K562 (cell line): Measurements from ENCODE around the gene C11orf98. TPM values are rescaled to one million over a fixed set of nuclear protein-coding genes. Genes with fewer than 3 reads are reported as not detected.

Experiments
- CREB3L1 ChIP-seq: fragments of 450-650 bp; IDR thresholded peaks from 2 replicates; pipeline ENCODE4 v1.6.1; 2014; ENCODE audit warnings: low read depth, mild to moderate bottlenecking, moderate library complexity, borderline replicate concordance
- E4F1 ChIP-seq: fragments of 250-450 bp; sonication (Bioruptor Pico); IDR thresholded peaks from 2 replicates; pipeline ENCODE4 v1.5.0; 2021; ENCODE audit warnings: mild to moderate bottlenecking, borderline replicate concordance
- FOSL1 ChIP-seq: fragments of 200-800 bp; sonication (Bioruptor generic); conservative IDR thresholded peaks from 2 replicates; pipeline ENCODE4 v1.6.1; 2016; ENCODE audit warnings: missing genetic modification characterization, missing compliant biosample characterization
- HDAC1 ChIP-seq, 2 experiments: fragments of 450-650 bp; IDR thresholded peaks; 2 replicates each; pipeline ENCODE4 v1.6.1; 2016 to 2017; ENCODE audit warnings: inconsistent platforms in 1 of 2, mild to moderate bottlenecking in 1 of 2, moderate library complexity in 1 of 2
- MITF ChIP-seq: IDR thresholded peaks from 2 replicates; pipeline ENCODE4 v1.6.1; 2014; ENCODE audit warnings: antibody characterized with exemption
- NCOR1 ChIP-seq: fragments of 450-650 bp; IDR thresholded peaks from 2 replicates; pipeline ENCODE4 v1.6.1; 2016; ENCODE audit warnings: mild to moderate bottlenecking, moderate library complexity
- NKRF ChIP-seq: fragments of 450-650 bp; IDR thresholded peaks from 2 replicates; pipeline ENCODE4 v1.6.1; 2016; ENCODE audit warnings: borderline replicate concordance
- POLR2H ChIP-seq: IDR thresholded peaks from 2 replicates; pipeline ENCODE4 v1.6.1; 2016; ENCODE audit warnings: missing genetic modification characterization, low read depth, mild to moderate bottlenecking, control low read depth, missing compliant biosample characterization, moderate library complexity
- RB1 ChIP-seq: fragments of 450-650 bp; IDR thresholded peaks from 2 replicates; pipeline ENCODE4 v1.6.1; 2017; ENCODE audit warnings: low read depth, mild to moderate bottlenecking
- SAP30 ChIP-seq: fragments of 200-600 bp; sonication (generic); IDR thresholded peaks from 2 replicates; pipeline ENCODE4 v1.6.1; 2012; ENCODE audit warnings: borderline replicate concordance, low read depth, mild to moderate bottlenecking, moderate library complexity, low read length, control low read depth, inconsistent platforms; ENCODE audit not compliant: insufficient read depth, poor library complexity, severe bottlenecking
- SOX6 ChIP-seq: fragments of 450-650 bp; IDR thresholded peaks from 2 replicates; pipeline ENCODE4 v1.6.1; 2014; ENCODE audit warnings: mild to moderate bottlenecking
- TAF9B ChIP-seq: fragments of 450-650 bp; IDR thresholded peaks from 2 replicates; pipeline ENCODE4 v1.6.1; 2018; ENCODE audit warnings: mild to moderate bottlenecking; ENCODE audit not compliant: partially characterized antibody
- U2AF2 ChIP-seq: fragments of 200-400 bp; formaldehyde crosslinking; optimal IDR thresholded peaks from 2 replicates; pipeline ENCODE3; 2017; ENCODE audit warnings: low read depth, mild to moderate bottlenecking, low read length
- ZHX1 ChIP-seq: fragments of 150-350 bp; conservative IDR thresholded peaks from 2 replicates; pipeline ENCODE4 v1.6.1; 2014; ENCODE audit warnings: low read length
- ZNF695 ChIP-seq: fragments of 450-650 bp; formaldehyde crosslinking; IDR thresholded peaks from 2 replicates; pipeline ENCODE4 v1.4.0; 2020; ENCODE audit warnings: mild to moderate bottlenecking, moderate library complexity
- polyA plus RNA-seq, 8 experiments: library from polyadenylated mRNA; depleted of rRNA in 4 of 8; stranded (reverse) in 5 of 8; unstranded in 3 of 8; fragments of >200 nt; fragmentation: Nextera tagmentation in 2 of 8; fragmentation: Illumina TruSeq in 1 of 8; extraction: Ambion mirVana in 2 of 8; extraction: Trizol in 1 of 8; gene quantifications; 2 replicates each; pipeline versions ENCODE4 v1.2.1 to v1.2.3, GENCODE V29; 2011 to 2014; ENCODE audit warnings: inconsistent platforms in 1 of 8, missing spikeins in 1 of 8
- total RNA-seq, 7 experiments: library from RNA; depleted of rRNA in 6 of 7; stranded (reverse); fragments of >200 nt in 6 of 7; fragmentation: Illumina TruSeq in 2 of 7; extraction: Trizol in 2 of 7; gene quantifications; 2 replicates each; pipeline versions ENCODE4 v1.2.1 to v1.2.3, GENCODE V29; 2011 to 2021; ENCODE audit warnings: low replicate concordance in 1 of 7

C11orf98 gene
- total and polyA plus RNA-seq, 9 of the 15 experiments (the other 6 are each of a cell fraction or from before 2014, with no cell fraction given): 103 to 352 (median 218) TPM

- peak; percentile 58 for TF ChIP-seq TAF9B
- 0 out of 2 replicates have a peak, but pooled peaks have one; percentile 21 for TF ChIP-seq SOX6
- TF ChIP-seq E4F1 (CRISPR knock-in tag): no peak
- no peak for TF ChIP-seq FOSL1
- TF ChIP-seq CREB3L1: 0 out of 2 replicates have a peak, but pooled peaks have one; percentile 37
- peak; percentile 74; the same call in 1 of the 2 replicates for TF ChIP-seq MITF
- TF ChIP-seq HDAC1 (IDR thresholded peaks at IDR 0.05): peak in 1 of 2 experiments; percentile 84; a peak in 3 of 4 replicates
- no peak for TF ChIP-seq NCOR1
- TF ChIP-seq SAP30: peak; percentile 77
- TF ChIP-seq NKRF: peak; percentile 80
- TF ChIP-seq ZNF695 (CRISPR knock-in tag): no peak
- TF ChIP-seq ZHX1: no peak
- peak; percentile 67; the same call in 1 of the 2 replicates for TF ChIP-seq RB1
- peak; percentile 34; the same call in 1 of the 2 replicates for TF ChIP-seq POLR2H (tag)
- no peak for TF ChIP-seq U2AF2
Observed at GRCh38 chr11:62678770-62679696, 14.0 kb upstream of the C11orf98 start, which contains the start of gene UBXN1 (continued).
